Colonic mucosa (tissue), 4 donors: ENCODE results near the gene FZR1. TPM values are rescaled to one million over a fixed set of nuclear protein-coding genes. Genes with fewer than 3 reads are reported as not detected.

Experiments used
- DNase-seq: peaks from one replicate; pipeline ENCODE4 v3.0.0-alpha.2; 2020
- H3K27ac ChIP-seq: fragments of 200-600 bp; one replicate; pipeline ENCODE4 v1.8.0; 2021
- H3K27me3 ChIP-seq: fragments of 200-600 bp; one replicate; pipeline ENCODE4 v1.8.0; 2021
- H3K36me3 ChIP-seq: fragments of 200-600 bp; one replicate; pipeline ENCODE4 v1.8.0; 2021
- H3K4me1 ChIP-seq: fragments of 200-600 bp; one replicate; pipeline ENCODE4 v1.8.0; 2021; ENCODE audit warnings: mild to moderate bottlenecking
- H3K4me3 ChIP-seq: fragments of 200-600 bp; one replicate; pipeline ENCODE4 v1.8.0; 2021
- H3K9ac ChIP-seq, 2 donors: one replicate each; pipeline ENCODE4 v1.7.0; 2013; ENCODE audit warnings: control low read depth in 2 of 2, low read depth in 2 of 2, low read length in 2 of 2
- H3K9me3 ChIP-seq: fragments of 200-600 bp; one replicate; pipeline ENCODE4 v1.8.0; 2021
- CTCF ChIP-seq: fragments of 200-600 bp; IDR thresholded peaks from one replicate; pipeline ENCODE4 v1.8.0; 2022; ENCODE audit warnings: antibody characterized with exemption, mild to moderate bottlenecking
- intact Hi-C: fragments of 100-400 bp; cut with DNase I; formaldehyde crosslinking; loops from one replicate; pipeline ENCODE4 v1.14.1; 2022
- total RNA-seq, 2 donors: library from RNA; stranded (reverse); fragmentation: NEBNext Ultra II Directional in 1 of 2; extraction: Animal tissue kit (Norgen Biotek cat#: 25700) in 1 of 2; gene quantifications; one replicate each; pipeline ENCODE4 v1.2.1, GENCODE V29; 2021
- donor health status: healthy.
- donor health status: DM: no; HTN: no; CAD: no.
- donor health status: DM: no; HTN: no; CAD: no.

FZR1 gene
- total RNA-seq, 2 donors from 2014 or later, result 45.8 to 62.5 TPM

- no peak overlapping the region for H3K27ac ChIP-seq
- intact Hi-C loops, result no loop called here
- peaks cover 21% of the 10 kb centered on the region for H3K36me3 ChIP-seq
- no peak overlapping the region for H3K9ac ChIP-seq
- H3K9me3 ChIP-seq, result no peaks in the 10 kb centered on the region
- H3K4me1 ChIP-seq, result no peaks in the 10 kb centered on the region
- no peaks in the 10 kb centered on the region for H3K27me3 ChIP-seq
- no peak for DNase-seq
- no peak for TF ChIP-seq CTCF
- no peak overlapping the region for H3K4me3 ChIP-seq
Measured at GRCh38 chr19:3533563-3534216, 27.6 kb downstream of the FZR1 start.

GRCh38 chr19:3534375-3535234 is 28.5 kb downstream of the FZR1 start:
- no peak for DNase-seq
- no peaks in the 10 kb centered on the region for H3K4me1 ChIP-seq
- no peaks in the 10 kb centered on the region for H3K27me3 ChIP-seq
- intact Hi-C loops, result no loop called here
- no peak for TF ChIP-seq CTCF
- no peak overlapping the region for H3K27ac ChIP-seq
- no peak overlapping the region for H3K9ac ChIP-seq
- no peak overlapping the region for H3K4me3 ChIP-seq
- no peaks in the 10 kb centered on the region for H3K9me3 ChIP-seq
- peaks cover 21% of the 10 kb centered on the region for H3K36me3 ChIP-seq

GRCh38 chr19:3535235-3535535 is 29.1 kb downstream of the FZR1 start:
- Histone ChIP-seq H3K27me3 (no peaks in the 10 kb centered on the region), H3K4me3 (no peak overlapping the region), H3K4me1 (no peaks in the 10 kb centered on the region), H3K9ac (no peak overlapping the region), H3K9me3 (no peaks in the 10 kb centered on the region), H3K36me3 (peaks cover 21% of the 10 kb centered on the region), H3K27ac (no peak overlapping the region)
- no peak for DNase-seq
- intact Hi-C loops, result no loop called here
- TF ChIP-seq CTCF, result no peak

GRCh38 chr19:3535563-3535965 is 29.5 kb downstream of the FZR1 start:
- H3K4me3 ChIP-seq, result no peak overlapping the region
- DNase-seq, result no peak
- no peak overlapping the region for H3K27ac ChIP-seq
- no peak overlapping the region for H3K9ac ChIP-seq
- H3K27me3 ChIP-seq, result no peaks in the 10 kb centered on the region
- intact Hi-C loops, result no loop called here
- H3K36me3 ChIP-seq, result peaks cover 21% of the 10 kb centered on the region
- H3K9me3 ChIP-seq, result no peaks in the 10 kb centered on the region
- no peaks in the 10 kb centered on the region for H3K4me1 ChIP-seq
- TF ChIP-seq CTCF, result no peak

GRCh38 chr19:3535981-3536380 is 29.9 kb downstream of the FZR1 start:
- Histone ChIP-seq H3K9me3 (no peaks in the 10 kb centered on the region), H3K27me3 (no peaks in the 10 kb centered on the region), H3K27ac (no peak overlapping the region), H3K36me3 (peaks cover 21% of the 10 kb centered on the region), H3K4me1 (no peaks in the 10 kb centered on the region), H3K9ac (no peak overlapping the region), H3K4me3 (no peak overlapping the region)
- no peak for DNase-seq
- TF ChIP-seq CTCF, result no peak
- intact Hi-C loops, result no loop called here
